Stimulated activated CD4-positive, alpha-beta T cell treated with anti-CD3 and anti-CD28 coated beads, Interleukin-12 subunit alpha, Interleukin-12 subunit beta, amount 100 ng/mL, for 4 hours (primary cell): ENCODE results near the gene VWF.
A peak's percentile ranks its signal among the peaks of the same experiment; 100 is the strongest.
"Not testable (repeated sequence)": the region's sequence is repeated elsewhere in the genome, so short reads cannot be mapped to it uniquely, and the experiment has no call there.

Source experiments
- DNase-seq: peaks from one replicate; pipeline ENCODE4 v3.0.0-alpha.2; 2020

Gene VWF

DNA sequence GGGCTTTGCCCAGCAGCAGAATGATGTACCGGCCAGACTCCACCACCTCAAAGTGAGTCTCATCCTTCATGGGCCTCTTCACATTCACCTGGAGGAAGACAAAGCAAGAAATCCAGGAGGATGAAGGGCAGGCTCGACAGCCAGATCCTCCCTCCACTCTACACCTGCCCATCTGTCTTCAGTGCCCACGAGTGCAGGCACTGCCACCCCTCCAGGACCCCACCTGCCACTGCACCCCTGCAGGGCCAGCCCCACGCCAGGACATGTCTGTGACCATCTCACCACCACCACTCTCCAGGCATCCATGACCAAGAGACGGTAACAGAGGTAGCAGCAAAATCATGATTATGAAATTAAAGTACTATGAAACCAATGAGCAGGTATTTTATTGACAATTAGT is 95.1 kb downstream of the VWF start:
- no peak for DNase-seq

DNA sequence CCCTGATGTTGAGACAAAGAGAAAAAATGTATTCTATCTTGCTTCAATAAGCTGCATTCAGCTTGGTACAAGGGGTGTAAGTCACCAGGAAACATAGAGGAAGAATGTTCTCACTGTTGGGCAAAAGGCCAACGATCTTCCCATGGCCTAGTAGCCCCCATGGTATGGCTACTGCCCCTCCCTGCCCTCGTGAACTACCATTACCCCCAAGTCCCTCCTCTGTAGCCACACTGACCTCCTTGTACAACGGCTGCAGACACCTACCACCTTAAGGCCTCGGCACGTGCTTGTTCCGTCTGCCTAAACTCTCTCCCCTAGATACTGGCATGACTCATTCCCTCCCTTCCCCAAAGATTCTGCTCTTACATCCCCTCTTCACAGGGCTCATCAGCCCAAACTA is 97.5 kb downstream of the VWF start:
- no peak for DNase-seq

DNA sequence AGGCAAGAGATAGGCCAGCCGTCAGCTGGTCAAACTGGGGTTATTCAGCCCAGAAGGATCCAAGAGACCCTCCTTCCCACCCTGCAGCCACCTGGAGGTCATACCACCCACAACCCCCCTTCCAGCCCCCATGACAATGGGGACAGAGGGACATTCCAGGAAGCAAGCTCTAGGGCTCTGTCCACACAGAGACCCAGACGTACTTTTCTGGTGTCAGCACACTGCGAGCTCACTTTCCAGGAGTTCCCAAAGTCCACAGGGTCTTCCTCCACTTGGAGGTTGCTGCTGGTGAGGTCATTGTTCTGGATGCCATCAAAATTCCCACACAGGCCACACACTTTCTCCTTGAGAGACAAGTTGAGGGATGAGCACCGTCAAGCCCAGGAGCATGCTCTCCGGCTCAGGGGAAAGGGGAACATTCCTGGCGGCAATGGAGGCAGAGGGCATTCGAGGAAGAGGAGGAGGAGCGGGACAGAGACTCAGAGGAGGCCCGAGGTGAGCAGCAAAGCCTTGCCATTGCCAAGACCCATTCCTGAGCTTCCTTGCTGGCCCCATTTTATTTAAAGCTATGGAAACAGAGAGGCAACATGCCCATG is 98.7 kb downstream of the VWF start:
- not testable (repeated sequence) for DNase-seq

DNA sequence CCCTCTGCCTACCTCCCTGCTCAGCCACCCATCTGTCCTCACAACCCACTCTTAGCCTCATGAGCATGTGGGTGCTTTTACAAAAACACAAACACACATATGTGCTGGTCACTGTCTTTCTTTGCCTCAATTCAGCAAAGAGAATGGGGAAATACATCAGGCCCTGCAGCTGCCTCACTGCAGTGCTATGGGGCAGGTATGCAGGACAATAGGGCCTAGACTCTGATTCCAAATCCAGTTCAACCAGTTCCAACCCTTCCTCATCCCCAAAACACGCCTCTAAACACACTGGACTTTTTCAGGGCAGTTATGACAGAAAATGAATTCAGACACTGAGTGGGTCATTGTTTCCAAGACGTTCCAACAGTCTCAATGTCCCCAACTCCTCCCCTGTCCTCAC is 100.4 kb downstream of the VWF start:
- DNase-seq, result not testable (repeated sequence)

DNA sequence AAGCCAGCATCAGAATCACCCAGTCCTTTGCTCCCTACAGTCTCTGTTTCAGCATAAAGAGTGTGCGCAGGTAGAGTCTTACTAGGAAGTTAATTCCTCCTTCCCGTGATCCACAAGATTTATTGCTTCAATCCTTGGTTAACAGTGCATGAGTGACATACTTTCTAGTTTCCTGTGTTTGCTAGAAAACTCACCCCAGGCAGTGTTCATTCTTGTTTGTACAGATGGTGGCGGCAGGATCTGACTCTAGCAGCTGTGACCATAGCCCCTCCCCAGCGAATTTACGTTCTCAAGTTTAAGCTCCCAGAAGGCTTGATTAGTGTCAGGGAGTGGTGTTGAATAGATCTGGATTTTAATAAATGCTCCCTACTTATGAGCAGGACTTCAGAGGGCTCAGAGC is 103.5 kb downstream of the VWF start:
- no peak for DNase-seq

DNA sequence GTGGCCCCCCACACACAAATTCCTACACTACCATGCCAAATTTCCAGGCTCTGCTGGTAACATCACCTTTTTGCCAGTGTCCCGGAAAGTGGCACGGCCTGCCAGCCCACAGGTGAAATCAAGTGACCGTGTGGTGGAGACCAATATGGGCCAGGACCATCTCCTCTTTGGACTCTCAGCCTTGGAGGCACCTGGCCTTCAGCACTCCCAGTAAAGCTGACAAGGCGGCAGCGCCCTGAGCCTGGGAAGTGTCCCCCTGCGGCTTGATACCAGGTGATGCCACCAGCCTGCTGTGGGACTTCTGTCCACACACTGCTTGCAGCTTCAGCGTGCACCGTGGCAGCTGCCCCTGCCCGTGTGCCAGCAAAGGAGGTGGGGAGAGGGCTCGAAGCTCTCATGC is 104.0 kb downstream of the VWF start:
- DNase-seq, result not testable (repeated sequence)

DNA sequence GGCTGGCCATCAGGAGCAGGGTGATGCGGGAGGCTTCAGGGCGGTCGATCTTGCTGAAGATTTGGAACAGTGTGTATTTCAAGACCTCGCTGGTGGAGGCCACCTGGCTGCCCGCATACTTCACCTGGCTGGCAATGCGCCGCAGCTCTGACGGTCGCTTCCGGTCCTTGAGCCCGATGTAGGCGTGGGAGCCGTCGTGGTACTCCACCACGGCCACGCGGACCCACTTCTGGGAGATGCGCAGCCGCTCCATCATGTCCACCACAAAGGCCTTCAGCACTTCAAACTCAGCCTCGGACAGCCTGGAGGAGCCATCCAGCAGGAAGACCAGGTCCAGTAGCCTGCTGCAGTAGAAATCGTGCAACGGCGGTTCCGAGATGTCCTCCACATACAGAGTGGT is 105.2 kb downstream of the VWF start:
- not testable (repeated sequence) for DNase-seq

DNA sequence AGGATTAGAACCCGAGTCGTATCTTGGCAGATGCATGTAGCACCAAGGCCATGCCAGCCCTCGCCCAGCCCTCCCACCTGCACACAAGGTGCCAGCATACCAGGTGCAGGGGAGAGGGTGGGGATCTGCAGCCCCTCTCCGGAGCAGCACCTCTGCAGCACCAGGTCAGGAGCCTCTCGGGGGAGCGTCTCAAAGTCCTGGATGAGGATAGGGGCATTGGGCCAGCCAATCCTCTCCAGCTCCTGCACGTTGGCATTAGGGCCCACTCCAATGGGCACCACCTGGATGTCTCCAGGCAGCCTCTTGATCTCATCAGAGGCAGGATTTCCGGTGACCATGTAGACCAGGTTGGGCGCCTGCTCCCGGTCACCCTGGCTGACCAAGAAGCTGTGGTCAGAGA is 106.2 kb downstream of the VWF start:
- DNase-seq, result no peak

DNA sequence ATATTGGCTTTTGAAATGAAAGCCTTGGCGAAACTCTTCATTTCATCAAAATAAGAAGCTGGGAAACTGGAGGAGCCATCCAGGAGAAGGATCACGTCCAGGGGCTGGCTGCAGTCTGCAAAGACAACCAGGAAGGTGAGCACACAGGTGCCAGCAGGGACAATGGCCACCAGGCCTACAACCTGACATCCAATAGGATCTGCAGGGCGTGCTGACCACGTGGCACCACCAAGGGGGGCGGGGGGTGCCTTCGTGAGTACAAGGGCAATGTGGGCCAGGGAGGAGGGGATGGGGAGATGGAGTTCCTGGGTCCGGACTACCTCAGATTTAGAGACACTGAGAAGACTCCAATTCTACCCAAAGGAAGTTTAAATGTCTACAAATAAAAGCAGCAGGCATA is 107.7 kb downstream of the VWF start:
- no peak for DNase-seq

DNA sequence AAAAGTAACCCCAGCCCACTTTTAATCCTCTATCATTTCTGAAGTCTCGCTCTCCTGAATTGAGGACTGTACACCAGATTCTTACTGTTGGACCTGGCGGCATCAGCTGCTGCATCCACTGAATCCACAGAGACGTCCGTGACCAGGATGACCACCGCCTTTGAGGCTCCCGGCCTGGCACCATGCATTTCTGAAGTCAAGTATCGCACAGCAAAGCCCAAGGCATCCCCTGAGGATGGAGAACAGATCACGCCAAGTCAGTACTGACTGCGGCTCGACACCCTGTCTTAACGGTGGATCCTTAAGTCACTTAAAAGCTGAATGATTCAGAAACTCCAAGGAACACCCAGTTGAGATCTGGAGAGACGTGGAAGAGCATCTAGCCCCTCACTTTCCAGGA is 108.5 kb downstream of the VWF start:
- not testable (repeated sequence) for DNase-seq

DNA sequence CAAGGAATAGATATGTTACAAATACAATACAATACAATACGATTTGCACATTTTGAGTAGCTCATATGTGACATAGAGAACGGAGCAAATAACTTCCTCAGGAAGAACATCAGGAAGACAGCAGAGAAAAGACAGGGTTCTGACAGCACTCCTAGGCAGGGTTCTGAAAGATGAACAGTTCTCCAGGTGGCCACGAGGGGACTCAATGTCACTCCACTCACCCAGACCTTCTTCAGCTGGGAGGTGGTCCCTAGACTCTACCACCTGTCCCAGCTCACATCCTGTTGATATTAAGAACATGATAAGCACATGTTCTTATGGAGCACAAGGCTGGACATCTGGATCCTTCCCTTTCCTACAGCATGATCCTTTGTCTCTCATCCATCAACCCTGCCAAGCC is 109.2 kb downstream of the VWF start:
- not testable (repeated sequence) for DNase-seq

DNA sequence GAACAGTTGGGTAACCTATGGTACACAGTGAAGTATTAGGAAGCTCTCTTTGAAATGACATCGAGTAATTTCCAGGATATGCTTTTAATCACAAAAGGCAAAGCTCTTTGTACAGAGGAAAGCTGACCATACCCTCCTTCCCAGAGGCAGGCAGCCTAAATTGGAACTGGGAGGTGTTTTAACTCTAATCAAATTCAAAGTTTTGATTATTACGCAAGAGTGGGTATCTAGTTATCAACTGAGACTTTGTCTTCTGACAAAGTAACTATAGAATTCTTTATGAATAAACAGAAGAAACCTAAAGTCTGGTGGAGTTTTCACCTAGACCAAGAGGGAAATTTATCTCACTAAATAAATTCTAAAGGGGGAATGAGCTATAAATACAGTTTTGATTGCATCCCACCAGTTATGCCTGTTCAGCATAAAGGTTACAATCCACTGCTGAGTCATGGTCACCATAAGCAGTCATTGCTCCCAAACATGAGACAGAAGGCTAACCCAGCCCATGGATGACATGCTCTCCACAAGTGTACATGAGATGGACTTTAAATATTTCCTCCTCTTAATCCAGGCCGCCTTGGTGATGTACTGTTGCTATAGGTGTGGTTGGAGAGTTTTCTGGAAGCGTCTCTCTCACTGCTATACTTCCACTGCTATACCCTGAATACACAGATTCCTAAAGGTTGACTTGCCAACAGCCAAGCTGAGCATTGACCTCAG is 113.7 kb downstream of the VWF start:
- not testable (repeated sequence) for DNase-seq

DNA sequence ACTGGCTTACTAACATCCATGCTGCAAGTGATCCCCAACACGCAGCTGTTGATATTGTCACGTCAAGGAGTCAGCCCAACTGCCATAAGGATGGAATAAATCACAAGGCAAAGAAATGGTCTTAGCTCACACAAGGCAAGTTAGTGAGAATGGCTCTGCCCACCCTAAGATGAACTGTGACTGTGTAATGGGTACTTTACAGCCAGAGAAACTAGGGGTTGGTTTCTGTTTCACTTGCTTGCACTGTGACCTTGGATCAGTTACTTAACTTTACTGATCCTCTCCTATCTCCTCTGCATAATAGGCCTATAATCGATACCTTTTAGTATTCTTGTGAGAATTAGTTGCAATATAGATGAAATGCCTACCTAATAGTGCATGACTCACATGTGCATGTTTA is 127.2 kb downstream of the VWF start:
- no peak for DNase-seq

DNA sequence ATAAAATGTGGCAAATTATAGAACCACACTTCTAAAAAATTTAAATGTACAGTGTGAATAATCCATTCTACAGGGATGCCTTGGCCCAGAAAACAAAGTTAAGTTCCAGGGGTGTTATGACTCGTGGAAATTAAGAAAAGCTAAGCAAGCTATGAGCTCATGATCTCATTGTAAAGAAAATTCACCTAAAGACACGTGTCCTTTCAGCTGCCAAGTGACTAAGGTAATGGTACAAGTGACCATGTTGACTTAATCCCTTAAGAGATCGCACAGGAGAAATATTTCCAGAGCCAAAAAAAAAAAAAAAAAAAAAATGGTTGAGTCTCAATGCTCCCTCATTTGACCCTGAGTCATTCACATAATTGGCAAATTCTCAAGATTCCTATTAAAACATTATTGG is 128.0 kb downstream of the VWF start:
- DNase-seq, result no peak

DNA sequence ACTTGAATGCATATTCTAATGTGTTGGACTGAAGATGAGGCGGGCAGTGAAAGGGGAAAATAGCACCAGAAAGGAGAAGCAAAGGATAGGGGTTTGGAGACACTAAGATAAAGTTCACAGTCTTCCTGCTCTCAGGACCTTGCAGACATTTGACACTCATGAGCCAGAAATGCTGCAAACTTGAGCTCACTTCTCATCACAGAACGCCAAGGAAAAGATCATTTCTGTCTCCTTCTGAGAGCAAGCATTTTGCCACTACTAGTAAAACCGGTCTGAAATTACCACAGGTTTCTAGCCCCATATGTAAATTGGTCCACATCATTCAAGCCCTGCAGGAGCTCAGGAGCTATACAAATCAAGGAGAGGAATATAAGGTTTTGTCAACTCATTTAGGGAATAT is 134.8 kb downstream of the VWF start:
- no peak for DNase-seq

DNA sequence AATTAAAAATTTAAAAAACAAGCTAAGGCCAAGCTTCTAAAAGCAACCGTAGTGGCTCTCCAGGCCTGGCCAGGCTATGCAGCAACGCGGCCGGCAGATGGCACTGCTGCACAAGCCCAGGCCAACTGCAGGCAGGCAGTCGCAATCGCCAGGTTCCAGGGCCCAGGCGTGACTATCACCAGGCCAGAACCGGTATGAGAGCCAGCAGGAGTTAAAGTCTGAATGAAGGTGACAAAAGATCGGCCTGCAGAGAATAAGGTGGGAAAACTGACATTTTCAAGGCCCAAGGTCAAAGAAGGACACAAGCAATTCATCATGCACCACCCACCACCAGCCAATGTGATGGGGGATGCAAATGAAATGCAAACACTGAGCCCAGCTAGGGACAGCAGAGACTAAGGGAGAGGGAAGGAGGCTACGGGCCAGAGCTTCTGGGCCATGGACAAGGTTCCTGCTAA is 135.8 kb downstream of the VWF start:
- DNase-seq, result peak; percentile 71

DNA sequence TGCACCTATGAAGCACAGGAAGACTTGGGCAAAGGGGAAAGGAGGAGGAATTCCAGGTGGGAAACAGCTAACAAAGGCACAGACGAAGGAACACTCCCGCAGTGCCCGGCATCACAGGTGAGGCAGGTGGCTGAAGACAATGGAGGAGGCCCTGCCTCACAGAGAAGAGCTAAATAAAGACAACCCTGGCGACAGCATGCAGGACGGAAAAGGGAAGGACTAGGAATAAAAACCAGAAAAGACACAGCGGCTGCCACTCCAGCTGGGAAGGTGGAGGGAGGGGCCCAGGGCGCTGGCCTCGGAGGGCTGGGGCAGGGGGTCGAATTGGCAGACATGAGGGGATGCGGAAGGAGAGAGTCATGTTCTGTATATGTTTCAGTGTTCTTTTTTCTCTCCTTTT is 136.4 kb downstream of the VWF start:
- no peak for DNase-seq

DNA sequence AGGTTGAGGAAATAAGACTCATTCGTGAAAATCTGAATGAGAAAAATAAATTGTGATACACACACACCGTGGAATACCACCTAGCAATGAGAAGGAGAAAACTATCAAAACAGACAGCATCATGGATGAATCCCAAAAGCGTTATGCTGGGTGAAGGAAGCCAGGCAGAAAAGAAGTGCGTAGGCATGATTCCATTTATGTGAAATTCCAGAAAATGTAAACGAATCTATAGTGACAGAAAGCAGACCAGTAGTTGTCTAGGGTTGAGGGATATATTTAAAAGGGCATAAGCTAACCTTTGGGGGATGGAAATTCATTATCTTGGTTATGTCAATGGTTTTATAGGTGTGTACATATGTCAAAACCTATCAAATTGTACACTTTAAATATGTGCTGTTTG is 136.9 kb downstream of the VWF start:
- DNase-seq, result no peak

DNA sequence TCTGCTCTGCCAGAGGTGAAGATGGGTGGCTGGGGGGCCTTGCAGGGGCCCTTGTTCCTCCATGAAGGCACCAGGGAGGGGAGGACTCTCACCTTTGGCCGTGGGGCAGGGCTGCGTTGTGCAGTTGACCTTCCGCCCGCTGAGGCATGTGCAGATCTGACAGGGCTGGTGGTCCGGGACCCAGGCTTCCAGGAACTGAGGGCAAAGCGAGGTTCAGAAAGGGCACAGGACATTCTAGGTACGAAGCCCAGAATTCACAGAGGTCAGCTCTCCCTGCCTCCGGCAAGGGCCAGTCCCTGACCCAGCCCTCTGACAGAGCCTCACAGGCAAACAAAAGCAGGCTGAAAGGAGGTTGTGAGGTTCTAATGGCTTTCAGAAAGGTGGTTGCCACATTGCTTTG is 139.0 kb downstream of the VWF start:
- no peak for DNase-seq

DNA sequence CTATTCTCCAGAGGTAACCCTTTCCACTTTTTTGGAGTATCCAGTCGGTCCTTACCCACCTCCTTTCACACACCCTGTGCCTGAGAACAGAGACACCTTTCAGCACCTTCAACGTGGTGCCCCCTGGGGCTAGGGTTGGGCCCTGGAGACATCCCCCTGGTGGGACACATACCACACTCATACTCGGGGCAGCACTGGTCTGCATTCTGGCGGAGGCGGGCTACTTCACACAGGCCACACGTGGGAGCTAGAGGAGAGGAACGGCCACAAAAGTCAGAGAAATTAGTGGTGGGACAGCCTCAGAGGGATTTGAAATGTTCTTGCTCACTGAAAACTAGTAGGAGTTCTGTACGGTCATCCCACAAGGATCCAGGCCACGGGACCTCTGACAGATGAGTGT is 139.6 kb downstream of the VWF start:
- DNase-seq, result no peak

DNA sequence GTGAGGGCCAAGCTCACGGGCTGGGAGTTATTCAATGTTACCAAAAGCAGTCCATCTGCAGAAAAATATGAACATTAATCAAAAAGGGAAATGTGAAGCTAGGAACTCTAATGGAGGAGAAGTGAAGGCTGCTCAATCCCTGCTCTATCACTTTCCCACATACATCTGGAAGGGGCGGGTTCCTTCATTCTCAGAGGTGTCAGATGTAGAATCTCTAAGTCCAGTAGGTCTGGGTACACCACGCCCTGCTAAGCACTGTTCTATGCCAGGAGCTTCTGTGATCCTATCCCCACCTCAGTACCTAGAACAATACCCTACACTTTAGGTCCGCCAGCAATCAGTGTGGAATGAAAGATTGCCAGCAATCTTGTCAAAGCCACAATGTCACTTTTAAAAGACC is 142.4 kb downstream of the VWF start:
- DNase-seq, result no peak

DNA sequence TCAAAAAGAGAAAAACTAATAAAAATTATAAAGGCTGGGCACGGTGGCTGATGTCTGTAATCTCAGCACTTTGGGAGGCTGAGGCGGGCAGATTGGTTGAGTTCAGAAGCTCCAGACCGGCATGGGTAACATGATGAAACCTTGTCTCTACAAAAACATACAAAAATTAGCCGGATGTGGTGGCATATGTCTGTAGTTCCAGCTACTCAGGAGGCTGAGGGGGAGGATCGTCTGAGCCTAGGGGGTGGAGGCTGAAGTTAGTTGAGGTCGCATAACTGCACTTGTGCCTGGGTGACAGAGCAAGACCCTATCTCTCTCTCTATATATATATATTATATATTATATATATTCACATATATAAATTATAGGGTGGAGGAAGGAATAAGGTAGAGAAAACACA is 146.9 kb downstream of the VWF start:
- DNase-seq, result no peak

DNA sequence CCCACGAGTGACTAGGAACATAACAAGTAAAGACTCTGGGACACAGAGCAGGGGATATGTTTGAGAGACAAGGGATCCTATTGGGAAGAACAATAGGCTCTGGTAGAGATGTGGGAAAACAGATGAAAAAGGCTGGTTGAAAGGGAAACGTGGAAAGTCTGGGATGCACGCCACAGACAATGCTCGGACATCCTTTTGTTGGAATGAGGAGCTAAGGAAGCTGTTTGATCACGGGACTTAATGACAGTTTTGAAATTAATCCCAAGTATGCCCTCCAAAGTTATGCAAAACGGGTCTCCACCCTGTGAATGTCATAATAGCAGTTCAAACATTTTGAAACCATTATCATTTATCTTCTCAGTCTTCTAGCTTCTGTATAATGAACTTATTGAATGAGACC is 147.8 kb downstream of the VWF start:
- no peak for DNase-seq

DNA sequence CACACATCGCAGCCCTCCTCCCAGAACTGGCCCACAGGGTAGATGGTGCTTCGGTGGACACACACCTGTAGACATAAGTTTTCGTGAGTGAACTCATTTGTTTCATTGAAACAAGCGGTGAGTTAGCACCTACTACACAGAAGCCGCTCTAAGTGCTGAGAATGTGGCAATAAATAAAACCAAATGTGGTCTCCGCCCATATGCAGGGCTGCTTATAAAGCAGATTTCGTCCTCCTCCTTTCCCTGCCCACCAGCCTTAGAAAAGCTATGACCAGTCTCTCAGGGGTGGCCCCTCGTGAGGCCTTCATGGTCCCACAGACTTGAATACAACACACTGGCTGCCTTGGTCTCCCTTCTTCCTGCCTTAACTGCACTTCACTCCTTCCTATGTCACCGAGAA is 148.3 kb downstream of the VWF start:
- no peak for DNase-seq

DNA sequence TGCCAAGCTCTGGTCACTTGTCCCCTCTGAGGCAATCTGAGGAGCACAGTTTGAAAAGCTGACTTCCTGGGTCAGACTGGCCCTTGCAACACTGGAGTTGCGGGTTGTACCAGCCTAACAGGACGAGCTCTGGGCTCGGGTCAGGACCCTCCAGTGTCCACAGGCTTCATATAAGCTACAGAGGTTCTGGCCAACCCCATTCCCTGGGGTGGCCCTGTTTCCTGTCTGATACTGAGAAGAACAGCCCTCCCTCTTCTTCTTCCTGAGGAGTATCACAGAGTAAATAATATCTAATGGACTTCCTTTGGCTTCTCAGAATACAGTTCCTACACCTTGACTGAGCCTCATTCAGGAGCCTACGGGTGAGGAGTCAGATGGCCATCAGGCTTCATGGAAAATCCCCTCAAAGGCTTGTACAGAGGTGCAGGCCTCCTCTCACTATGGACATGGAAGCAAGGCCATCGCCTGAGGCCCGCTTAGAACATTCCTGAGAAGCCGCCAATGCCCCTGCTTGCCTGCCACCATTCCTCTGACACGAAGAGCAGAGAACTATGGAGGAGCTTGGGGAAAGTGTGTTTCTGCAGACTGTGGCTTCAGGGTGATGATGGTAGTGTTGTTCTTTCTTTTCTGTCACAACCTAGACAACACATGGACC is 150.9 kb downstream of the VWF start:
- DNase-seq, result no peak
